CD4-positive, alpha-beta T cell treated with Interleukin-6 at 100 ng/mL for 8 hours (primary cell): Measurements from ENCODE around the gene CDHR2.

ENCODE experiments used
- DNase-seq: peaks from one replicate; pipeline ENCODE4 v3.0.0-alpha.2; 2020; ENCODE audit warnings: mixed read lengths, low spot score

CDHR2 gene

DNA sequence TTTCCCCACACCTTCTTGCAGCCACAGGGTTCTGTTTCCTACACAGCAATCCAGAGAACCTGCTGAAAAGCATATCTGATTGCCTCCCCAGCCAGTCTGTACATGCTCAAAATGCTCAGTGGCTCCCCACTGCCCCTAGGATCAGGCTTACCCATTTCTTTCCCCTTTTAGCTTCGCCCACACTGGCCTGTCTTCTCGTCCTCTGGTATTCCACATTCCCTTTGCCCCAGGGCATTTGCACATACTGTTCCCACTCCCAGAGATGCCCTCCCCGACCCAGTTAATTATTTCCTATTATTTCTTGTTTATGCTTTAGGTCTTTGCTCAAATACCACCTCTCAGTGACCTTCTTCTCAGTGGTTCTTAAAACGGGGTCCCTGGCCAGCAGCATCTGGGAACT is 91.5 kb downstream of the CDHR2 start:
- DNase-seq, result no peak

DNA sequence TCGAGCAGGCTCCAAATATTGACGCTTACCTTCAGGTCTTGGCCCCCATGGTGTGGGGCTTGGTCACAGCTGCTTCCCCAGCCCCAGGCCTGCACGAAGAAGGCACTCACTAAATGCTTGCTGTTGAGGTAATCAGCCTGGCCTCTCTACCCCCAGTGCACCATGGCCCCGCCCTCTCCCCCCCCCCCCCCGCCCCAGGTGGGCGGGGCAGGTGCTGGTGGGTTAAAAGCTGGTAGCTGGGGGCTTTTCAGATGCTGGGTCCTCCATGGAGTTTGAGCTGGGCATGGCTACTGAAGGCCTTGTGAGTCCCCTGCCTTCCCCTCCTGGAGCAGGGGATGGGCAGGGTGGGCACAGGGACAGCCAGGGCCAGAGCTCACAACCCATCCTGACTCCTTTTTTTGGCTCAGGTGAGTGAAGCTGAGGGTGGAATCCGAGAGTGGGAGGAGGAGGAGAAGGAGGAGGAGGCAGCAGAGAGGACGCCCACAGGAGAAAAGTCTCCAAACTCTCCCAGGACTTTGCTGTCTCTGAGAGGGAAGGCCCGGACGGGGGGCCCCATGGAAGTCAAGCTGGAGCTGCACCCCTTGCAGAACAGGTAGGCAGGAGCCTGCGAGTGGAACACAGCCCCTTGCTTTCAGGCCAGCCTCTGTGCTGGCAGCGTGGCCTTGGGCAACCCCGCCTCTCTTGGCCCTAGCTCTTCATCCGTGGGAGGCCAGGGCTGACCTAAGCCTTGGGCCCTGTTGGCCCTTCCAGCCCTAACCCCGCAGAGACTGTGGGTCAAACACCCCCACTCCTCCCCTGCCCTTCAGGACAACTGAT is 93.7 kb downstream of the CDHR2 start:
- no peak for DNase-seq

DNA sequence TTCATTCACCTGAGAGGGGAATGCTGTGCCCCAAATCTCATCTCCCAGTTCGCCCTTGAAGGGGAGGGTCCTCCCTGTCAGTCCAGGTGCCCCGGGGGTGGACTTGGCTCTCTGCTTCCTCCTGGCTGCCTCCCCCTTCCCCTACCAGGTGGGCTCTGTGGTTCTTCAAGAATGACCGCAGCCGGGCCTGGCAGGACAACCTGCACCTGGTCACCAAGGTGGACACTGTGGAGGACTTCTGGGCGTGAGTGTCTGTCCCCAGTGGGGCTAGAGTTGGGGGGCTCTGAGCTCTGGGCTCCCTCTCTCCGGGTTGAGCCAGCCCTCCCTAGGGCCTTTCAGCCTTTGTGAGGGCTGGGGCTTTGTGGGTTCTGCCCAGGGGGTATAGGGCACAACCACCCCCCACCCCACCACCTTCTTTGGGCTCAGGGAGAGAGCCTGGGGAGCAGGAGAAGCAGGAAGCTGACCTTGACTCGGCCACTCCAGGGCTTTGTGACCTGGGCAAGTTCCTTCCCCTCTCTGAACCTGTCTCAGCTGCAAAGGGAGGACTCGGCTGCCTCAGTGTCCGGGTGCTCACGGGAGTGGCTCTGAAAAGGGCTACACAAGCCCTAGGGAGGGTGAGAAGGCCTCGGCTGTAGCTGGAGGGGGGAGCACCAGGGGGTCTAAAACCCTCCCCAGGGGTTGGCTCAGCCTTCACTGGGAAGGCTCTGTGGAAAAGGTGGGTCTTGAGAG is 94.5 kb downstream of the CDHR2 start:
- DNase-seq, result no peak

DNA sequence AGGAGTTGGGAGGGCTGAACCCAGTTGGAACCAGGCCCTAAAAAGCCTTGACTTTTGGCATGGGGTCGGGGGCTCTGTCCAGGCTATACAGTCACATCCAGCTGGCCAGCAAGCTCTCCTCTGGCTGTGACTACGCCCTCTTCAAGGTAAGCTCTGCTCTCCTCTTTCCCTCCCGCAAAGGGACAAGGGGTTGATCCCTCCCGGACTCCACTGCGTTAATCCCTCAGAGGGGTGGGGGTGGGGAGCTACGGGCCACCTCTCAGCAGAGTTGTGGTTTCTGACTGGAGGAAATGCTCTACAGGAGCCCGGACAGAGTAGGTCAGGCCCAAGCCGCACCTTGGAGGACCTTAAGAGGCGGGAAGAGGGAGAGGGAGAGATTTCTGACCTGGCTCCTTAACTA is 95.2 kb downstream of the CDHR2 start:
- no peak for DNase-seq

DNA sequence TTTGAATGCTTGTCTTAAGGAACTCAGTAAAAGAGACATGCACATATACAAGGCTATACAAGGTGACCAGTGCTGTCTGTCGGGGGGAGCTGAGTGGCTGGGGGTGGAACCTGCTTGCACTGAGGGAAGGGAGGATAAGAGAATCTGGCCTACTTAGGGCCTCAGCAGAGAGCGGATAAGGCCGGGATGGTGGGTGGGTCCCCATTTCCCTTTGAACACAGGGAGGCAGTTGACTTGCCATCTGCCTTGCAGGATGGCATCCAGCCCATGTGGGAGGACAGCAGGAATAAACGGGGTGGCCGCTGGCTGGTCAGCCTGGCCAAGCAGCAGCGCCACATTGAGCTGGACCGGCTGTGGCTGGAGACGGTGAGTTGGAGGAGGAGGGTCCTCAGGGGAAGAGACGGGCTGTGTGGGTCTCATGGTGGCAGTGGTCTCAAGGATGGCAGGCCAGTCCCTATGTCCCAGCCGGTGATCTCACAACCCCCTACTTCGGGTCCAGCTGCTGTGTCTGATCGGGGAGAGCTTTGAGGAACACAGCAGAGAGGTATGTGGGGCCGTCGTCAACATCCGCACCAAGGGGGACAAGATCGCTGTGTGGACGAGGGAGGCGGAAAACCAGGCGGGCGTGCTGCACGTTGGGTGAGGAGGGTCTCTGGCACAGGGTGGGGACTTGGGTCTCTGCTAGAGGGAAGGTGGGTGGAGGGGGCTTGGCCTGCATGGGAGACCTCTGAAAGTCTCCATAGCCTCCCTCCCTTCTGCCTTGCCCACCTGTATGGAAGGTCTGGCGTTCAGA is 95.9 kb downstream of the CDHR2 start:
- DNase-seq, result no peak
